ENCODE results near the gene MYADML2. TPM values are rescaled to one million over a fixed set of nuclear protein-coding genes. Genes with fewer than 3 reads are reported as not detected.

The MYADML2 gene
- total and polyA plus RNA-seq, 2 experiments from 2014 or later: 0.70 to 1.7 TPM

GRCh38 chr17:81976332-81977210, 29.5 kb upstream of the MYADML2 start (continued):
- TF ChIP-seq NANOG (IDR thresholded peaks at IDR 0.05; ENCODE audit: borderline replicate concordance) (no peak), REST (IDR thresholded peaks at IDR 0.05; ENCODE audit: unreplicated experiment) (no peak), ZNF331 (CRISPR knock-in tag; IDR thresholded peaks at IDR 0.05; ENCODE audit: low read depth) (no peak), POLR2AphosphoS5 (IDR thresholded peaks at IDR 0.05; ENCODE audit: low read depth) (no peak), CTCF (conservative IDR thresholded peaks at IDR 0.05; ENCODE audit: low read depth in 2 of 2) (no peak), STAT1 (IDR thresholded peaks at IDR 0.05; ENCODE audit: unreplicated experiment) (no peak)

DNA sequence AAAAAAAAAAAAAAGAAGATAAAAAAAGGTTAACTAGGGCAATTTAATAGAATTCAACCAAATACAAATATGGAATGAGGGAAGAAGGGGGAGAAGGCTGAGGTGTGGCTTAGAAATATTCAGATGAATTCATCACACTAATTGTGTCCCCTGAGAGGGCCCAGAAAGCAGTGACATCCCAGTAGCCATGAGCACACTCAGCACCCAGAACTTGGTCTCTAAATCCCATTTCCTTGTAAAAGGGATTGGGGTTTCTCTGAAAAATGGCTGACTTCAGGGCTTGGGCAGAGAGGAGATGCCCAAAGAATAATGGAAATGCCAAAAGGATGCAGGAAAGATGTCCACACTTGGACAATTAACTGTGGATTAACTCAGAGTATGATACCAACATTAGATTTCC, 26.4 kb upstream of the MYADML2 start:
- Histone ChIP-seq H3K27me3 (ENCODE audit: insufficient read depth) (peaks cover 39% of the 10 kb centered on the region), H3K36me3 (ENCODE audit: insufficient read depth) (no peaks in the 10 kb centered on the region), H4K20me1 (replicated peaks; ENCODE audit: insufficient read depth) (no peaks in the 10 kb centered on the region), H3K4me1 (ENCODE audit: insufficient read depth) (peaks cover 2% of the 10 kb centered on the region; the same call in 1 of the 2 replicates), H3K9me2 (ENCODE audit: insufficient read depth) (no peaks in the 10 kb centered on the region), H3K4me3 (no peak overlapping the region), H3K79me2 (replicated peaks; ENCODE audit: insufficient read depth) (peaks cover 5% of the 10 kb centered on the region; the same call in 1 of the 2 replicates), H2AFZ (no peak overlapping the region), H3K4me2 (no peak overlapping the region), H3F3A (replicated peaks; ENCODE audit: low read depth) (0 out of 2 replicates have a peak, but pooled peaks cover 3% of the 10 kb centered on the region), H3K27ac (ENCODE audit: low read depth) (no peak overlapping the region)
- TF ChIP-seq REST (IDR thresholded peaks at IDR 0.05; ENCODE audit: unreplicated experiment) (no peak), ZNF114 (CRISPR knock-in tag; IDR thresholded peaks at IDR 0.05) (no peak), CREB1 (CRISPR knock-in tag; IDR thresholded peaks at IDR 0.05; ENCODE audit: low read depth) (no peak), JUNB (IDR thresholded peaks at IDR 0.05; ENCODE audit: unreplicated experiment) (no peak), ZNF331 (CRISPR knock-in tag; IDR thresholded peaks at IDR 0.05; ENCODE audit: low read depth) (no peak), CTCF (conservative IDR thresholded peaks at IDR 0.05; ENCODE audit: low read depth in 2 of 2) (no peak), EZH2 (IDR thresholded peaks at IDR 0.05; ENCODE audit: low read depth, unreplicated experiment) (no peak), EZH2phosphoT487 (IDR thresholded peaks at IDR 0.05; ENCODE audit: unreplicated experiment) (no peak), STAT1 (IDR thresholded peaks at IDR 0.05; ENCODE audit: unreplicated experiment) (no peak), POLR2AphosphoS5 (IDR thresholded peaks at IDR 0.05; ENCODE audit: low read depth) (no peak)
- TF ChIP-seq, protein P1, sequence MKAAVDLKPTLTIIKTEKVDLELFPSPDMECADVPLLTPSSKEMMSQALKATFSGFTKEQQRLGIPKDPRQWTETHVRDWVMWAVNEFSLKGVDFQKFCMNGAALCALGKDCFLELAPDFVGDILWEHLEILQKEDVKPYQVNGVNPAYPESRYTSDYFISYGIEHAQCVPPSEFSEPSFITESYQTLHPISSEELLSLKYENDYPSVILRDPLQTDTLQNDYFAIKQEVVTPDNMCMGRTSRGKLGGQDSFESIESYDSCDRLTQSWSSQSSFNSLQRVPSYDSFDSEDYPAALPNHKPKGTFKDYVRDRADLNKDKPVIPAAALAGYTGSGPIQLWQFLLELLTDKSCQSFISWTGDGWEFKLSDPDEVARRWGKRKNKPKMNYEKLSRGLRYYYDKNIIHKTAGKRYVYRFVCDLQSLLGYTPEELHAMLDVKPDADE (IDR thresholded peaks at IDR 0.05): no peak
- H3K36me3 Mint-ChIP-seq (ENCODE audit: low read depth): peaks cover 9% of the 10 kb centered on the region; the same call in 2 of the 3 replicates
- DNase-seq (ENCODE audit: low spot score) (no peak), ATAC-seq (no peak)
- peaks cover 23% of the 10 kb centered on the region for H3K9me3 Mint-ChIP-seq
- H3K27ac Mint-ChIP-seq: no peak overlapping the region
- H3K4me3 Mint-ChIP-seq: no peak overlapping the region
- peaks cover 44% of the 10 kb centered on the region for H3K27me3 Mint-ChIP-seq (ENCODE audit: insufficient read depth, low read depth, poor library complexity)
- no peaks in the 10 kb centered on the region for H3K4me1 Mint-ChIP-seq

Measured in GM23338 (cell line).